Dedifferentiated amniotic fluid mesenchymal stem cell (primary cell): ENCODE measurements around the gene CABLES1.
"Not testable (repeated sequence)": the region's sequence is repeated elsewhere in the genome, so short reads cannot be mapped to it uniquely, and the experiment has no call there.

Experiments used
- DNase-seq: peaks from one replicate; pipeline ENCODE4 v3.0.0-alpha.2; 2016; ENCODE audit errors: extremely low spot score

The CABLES1 gene

DNA sequence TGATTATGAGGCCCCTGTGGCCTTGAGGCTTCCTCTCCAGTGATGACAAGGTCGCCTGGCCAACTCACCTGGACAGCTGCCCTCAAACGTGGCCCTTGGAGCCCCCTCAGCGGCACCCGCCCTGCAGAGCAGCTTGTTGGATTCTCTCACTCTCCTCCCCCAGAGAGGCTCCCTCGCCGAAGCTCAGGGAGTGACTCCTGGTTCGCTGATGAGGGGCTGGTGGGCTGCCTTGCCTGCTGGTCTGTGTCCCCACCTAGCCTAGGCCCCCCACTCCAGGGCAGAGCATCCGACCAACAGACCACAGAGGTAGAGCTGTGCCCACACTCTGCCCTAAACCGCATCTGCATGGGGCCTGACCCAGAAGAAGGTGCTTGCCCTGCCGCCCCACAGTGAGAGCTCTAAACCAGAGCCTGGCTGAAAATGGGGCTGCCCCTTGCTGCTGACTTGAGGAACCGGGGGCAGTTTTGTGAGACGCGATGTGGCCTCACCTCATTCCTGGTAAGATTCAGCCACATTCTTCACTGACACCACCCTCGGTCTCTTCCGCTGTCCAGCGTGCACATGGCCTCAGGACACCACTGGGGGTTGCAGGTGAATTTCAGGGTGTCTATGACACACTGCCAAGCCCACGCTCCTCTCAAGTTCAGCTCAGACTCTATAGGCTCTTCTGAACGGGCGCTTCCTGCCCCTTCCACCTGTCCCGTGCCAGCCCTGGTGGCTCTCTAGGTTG lies 131.6 kb downstream of the CABLES1 start:
- DNase-seq = no peak

DNA sequence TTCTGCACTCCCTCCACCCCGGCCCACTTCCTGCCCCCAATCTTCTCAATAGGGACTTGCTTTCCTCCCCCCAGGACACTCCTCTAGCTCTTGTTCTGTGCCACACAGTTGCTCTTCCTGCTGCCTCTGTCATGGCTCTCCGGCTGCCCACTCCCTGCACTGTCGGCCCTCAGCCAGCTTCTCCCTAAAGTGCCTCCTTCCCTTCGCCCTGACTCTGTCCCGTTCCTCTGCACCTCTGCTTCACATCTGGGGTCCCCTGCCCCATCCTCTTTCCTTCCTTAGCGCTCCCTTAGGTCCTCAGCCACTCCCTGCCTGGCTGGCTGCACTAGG lies 132.1 kb downstream of the CABLES1 start:
- no peak for DNase-seq

DNA sequence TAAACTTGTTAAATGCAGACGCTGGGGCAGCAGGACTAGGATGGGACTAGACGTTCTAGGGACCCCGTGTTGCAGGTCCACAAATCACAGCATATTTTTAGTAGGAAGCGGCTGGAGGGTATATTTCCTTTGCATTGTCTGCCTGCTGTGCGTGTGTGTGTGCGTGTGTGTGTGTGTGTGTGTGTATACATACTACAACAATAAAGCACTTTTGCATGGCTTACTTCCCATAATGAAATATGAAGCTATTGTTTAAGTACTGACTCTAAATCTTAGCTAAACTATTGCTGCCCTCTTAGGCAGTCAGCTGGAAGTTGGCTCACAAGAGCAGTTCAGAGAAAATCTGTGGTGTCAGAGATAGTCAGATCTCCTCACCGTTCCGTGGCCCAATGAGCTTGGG lies 133.4 kb downstream of the CABLES1 start:
- no peak for DNase-seq

DNA sequence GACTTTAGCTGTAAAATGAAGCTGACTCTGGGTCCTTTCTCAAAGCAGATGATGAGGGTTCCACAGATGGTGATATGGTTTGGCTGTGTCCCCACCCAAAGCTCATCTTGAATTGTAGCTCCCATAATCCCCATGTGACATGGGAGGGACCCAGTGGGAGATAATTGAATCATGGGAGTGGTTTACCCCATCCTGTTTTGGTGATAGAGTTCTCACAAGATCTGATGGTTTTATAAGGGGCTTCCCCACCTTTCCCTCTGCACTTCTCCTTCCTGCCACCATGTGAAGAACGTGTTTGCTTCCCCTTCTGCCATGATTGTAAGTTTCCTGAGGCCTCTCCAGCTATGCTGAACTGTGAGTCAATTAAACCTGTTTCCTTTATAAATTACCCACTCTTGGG lies 133.8 kb downstream of the CABLES1 start:
- DNase-seq = not testable (repeated sequence)

- DNase-seq = no peak
Measured at GRCh38 chr18:23269928-23270327, 134.6 kb downstream of the CABLES1 start.

GRCh38 chr18:23270986-23271680 lies 135.8 kb downstream of the CABLES1 start:
- DNase-seq = no peak

- no peak for DNase-seq
Measured at GRCh38 chr18:23272498-23273232, 137.4 kb downstream of the CABLES1 start.

GRCh38 chr18:23273443-23273966 lies 138.2 kb downstream of the CABLES1 start:
- no peak for DNase-seq

DNA sequence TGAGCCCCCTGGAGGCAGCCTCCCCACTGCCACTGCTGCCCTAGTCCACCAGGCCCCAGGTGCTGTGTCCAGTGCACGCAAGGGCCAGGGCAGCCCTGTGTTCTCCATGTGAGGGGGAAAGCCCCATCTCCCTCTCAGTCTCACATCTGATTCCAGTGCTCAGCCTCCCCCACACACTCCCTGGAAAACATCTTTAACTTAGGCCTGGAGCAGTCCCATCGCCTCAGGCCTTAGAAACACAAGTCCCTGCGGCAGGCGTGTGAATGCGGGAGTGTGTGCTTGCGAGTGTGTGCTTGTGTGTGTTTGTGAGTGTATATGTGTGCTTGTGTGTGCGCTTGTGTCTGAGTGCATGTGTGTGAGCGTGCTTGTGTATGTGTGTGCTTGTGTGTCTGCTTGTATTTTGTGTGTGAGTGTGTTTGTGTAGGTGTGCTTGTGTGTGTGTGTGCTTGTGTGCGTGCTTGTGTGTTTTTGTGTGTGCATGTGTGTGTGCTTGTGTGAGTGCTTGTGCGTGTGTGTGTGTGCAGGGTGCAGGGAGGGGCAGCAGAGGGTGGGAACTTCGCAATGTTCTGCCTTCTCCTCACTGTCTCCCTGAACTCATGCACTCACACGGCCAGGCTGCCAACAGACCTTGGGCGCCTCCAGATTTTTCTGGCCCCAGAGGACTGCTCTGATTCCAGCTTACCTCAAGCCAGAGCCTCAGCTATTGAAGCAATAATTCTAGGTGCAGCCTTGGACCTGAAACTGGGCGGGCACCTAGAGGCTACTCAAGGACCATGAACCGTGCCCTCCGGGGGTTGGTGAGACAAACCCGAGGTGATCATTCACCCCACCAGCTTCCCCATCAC lies 139.6 kb downstream of the CABLES1 start:
- DNase-seq = no peak

DNA sequence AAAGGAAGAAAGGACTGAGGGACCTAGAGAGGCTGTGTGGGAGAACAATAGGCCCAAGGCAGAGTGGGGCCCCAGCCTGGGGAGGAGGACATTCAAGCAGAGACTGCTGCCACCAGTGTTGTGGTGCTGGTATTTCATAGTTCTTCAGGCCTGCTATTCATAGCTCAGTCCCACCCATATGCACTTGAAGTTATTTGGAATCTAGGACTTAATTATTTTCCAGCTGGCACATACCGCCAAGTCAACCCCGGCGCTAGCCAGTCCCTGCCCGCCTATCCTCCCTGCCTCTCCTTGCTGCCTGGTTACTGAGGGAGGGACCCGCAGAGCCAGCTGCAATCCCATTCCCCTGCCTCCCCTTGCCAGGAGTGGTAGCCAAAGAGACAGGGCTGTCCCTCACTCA lies 141.2 kb downstream of the CABLES1 start:
- DNase-seq = no peak

DNA sequence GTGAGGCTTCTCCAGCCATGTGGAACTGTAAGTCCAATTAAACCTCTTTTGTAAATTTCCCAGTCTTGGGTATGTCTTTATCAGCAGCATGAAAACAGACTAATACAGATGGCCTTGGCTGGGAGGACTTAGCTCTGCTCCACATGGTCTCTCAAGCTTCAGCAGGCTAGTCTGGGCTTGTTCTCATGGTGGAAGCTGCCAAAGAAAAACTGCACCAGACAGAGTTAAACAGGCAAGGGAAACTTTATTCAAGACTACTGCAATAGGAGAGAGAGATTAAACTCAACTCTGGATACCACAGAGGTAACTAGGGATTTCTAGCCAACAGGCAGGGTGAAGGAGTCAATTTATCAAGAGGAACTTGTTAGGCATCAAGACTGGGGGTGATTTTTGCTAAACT lies 142.1 kb downstream of the CABLES1 start:
- DNase-seq = no peak

DNA sequence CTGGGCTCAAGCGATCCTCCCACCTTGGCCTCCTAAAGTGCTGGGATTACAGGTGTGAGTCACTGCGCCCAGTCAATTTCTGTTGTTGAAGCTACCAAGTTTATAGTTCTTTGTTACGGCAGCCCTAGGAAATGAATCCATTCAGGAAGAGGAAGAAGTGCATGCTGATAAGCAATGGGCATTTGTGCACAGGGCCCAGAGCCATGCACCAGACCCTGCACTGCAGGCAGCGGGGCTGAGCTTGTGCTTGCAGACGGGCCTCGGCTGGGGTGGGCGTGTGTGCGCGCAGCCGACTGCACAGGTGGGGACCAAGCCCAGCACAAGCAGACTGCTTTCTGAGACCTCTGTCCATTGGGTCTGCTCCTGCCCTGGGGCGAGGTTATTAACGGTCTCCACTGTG lies 144.6 kb downstream of the CABLES1 start:
- DNase-seq = no peak

DNA sequence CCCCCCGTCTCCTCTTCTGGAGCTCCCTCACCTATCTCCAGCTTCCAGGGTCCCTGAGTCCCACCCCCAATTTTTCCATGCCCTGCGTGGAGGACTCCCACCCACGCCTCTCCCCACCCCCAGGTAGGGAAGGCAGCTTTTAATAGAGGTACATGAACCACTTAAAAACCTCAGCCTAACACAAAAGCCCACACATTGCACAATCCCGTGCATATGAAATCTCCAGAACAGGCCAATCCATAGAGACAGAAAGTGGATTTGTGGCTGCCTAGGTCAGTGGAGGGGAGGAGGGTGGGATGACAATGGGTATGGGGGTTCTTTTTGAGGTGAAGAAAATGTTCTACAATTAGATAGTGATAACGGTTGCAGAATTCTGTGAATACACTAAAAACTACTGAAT lies 145.6 kb downstream of the CABLES1 start:
- no peak for DNase-seq

DNA sequence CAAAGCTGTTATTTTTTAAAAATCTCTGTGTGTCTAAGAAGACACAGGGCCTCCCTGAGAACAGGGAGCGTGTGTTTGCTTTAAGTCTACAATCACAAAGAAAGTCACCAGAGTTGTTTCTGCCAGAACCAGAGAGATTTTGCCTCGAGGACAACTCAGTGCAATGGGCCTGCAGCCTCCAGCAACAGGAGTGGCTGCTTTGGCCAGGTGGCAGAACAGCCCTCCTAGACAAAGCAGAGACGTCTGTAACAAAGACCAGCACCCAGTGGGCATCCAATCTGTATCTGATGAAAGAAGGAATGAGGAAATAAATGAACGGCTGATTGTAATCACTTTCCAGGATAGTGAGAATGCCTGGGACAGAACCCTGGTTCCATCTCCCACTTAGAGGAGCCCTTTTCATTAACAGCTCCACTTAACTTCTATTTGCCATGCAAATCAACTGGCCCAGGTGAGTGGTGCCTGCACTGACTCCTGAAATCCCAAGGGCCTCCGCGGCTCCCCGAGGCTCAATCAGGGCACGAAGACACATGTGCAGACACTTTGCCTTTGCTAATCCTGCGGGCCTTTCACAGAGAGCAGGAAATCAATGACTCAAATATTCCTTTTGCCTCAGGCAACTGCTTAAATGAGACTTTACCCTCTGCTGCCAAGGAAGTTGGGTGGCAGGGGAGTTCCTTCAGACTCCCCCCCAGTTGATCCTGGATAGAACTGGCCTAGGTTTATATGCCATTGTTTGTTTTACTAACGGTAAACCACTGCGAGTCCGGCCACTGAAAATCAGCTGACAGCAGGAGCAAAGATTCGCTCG lies 146.5 kb downstream of the CABLES1 start:
- peak; percentile 88 for DNase-seq

DNA sequence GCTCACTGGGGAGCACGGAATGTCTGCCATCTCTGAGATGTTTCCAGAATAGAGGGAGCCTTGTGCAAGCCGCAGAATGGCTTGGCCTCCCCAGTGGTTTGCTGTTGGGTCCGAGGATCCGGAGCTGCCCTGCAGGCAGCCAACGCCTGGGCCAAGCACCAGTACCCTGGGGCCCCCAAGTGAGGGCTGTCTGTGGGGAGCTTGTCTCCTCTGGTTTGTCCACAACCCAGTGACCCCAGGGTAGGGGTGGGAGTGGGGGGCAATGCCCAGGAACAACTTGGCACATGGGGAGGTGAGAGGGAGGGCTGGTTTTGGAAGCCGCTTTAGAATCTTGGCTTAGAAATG lies 147.1 kb downstream of the CABLES1 start:
- DNase-seq = no peak

- DNase-seq = no peak
Measured at GRCh38 chr18:23283916-23284430, 148.7 kb downstream of the CABLES1 start.

DNA sequence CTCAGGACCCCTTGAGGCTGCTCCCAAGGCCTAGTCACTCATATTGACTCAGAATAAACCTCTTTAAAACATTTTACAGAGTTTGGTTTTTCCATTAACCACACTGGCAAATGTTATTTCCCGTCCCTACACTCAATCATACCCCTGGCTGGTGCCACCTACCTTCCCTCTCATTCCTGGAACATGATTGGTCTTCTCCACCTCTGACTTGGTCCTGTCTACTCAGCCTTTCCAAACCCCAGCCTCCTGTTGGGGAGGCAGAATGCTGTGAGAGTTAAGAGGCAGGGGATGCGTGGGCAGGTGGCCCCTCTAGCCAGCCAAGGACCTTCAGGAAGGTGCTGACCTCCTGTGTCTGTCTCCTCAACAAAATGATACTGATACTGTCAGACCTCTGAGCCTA lies 149.3 kb downstream of the CABLES1 start:
- DNase-seq = no peak

DNA sequence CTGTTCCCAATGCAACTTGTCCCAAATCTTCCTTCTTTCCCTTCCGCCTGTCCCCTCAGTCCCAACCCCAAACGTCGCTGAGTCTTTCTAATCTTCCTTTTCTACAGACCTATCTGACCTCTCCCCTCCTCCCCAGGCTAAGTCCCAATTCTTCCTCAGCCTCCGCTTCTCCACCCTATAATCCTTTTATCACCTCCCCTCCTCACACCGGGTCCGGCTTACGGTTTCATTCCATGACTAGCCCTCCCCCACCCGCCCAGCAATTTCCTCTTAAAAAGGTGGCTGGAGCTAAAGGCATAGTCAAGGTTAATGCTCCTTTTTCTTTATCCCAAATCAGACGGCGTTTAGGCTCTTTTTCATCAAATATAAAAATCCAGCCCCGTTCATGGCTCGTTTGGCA lies 150.3 kb downstream of the CABLES1 start:
- DNase-seq = not testable (repeated sequence)

GRCh38 chr18:23291456-23292205 lies 156.3 kb downstream of the CABLES1 start:
- no peak for DNase-seq

- no peak for DNase-seq
Measured at GRCh38 chr18:23300231-23300805, 165.0 kb downstream of the CABLES1 start.
